Measurements from ENCODE around the gene OSBP2.

GRCh38 chr22:30752771-30753170, 58.1 kb downstream of the OSBP2 start:
- no peak for TF ChIP-seq TARDBP (IDR thresholded peaks at IDR 0.05)
- no peak for TF ChIP-seq ARNT (IDR thresholded peaks at IDR 0.05)
- no peak for TF ChIP-seq SP1 (IDR thresholded peaks at IDR 0.05)
- no peak for TF ChIP-seq HDGF (IDR thresholded peaks at IDR 0.05; ENCODE audit: borderline replicate concordance)
- TF ChIP-seq ZNF384 (IDR thresholded peaks at IDR 0.05): no peak
- TF ChIP-seq FOXK2 (IDR thresholded peaks at IDR 0.05): no peak
- no peak for TF ChIP-seq CTBP1 (IDR thresholded peaks at IDR 0.05; ENCODE audit: borderline replicate concordance)
- no peak for TF ChIP-seq ELF4 (IDR thresholded peaks at IDR 0.05)
